Endothelial cell of umbilical vein (primary cell): ENCODE data around the gene LORICRIN. TPM values are rescaled to one million over a fixed set of nuclear protein-coding genes. Genes with fewer than 3 reads are reported as not detected.

Experiments used
- BruUV-seq: library from RNA; stranded (reverse); fragments of 400-500 nt; replicated peaks from 2 replicates; lab custom pipeline; 2021; lab: Mats Ljungman, UMichigan
- CTCF ChIA-PET: fragments of 300-600, 350-600 bp; sonication (Branson Sonifier 250); formaldehyde crosslinking; loops from one replicate; lab custom pipeline; 2021; ENCODE audit warnings: antibody characterized with exemption, inconsistent platforms; lab: Charles Lee
- POLR2A ChIA-PET: fragments of 300-600, 350-600 bp; sonication (Branson Sonifier 250); formaldehyde crosslinking; loops from one replicate; lab custom pipeline; 2021; ENCODE audit warnings: antibody characterized with exemption, inconsistent platforms; lab: Charles Lee
- DNase-seq: peaks from one replicate; pipeline ENCODE4 v3.0.0-alpha.2; 2011; ENCODE audit warnings: low read depth, low spot score
- FAIRE-seq: peaks from 2 replicates; lab custom pipeline; 2011; peaks lifted over from hg19 to GRCh38; lab: Jason Lieb, UNC
- H2AFZ ChIP-seq: 2 replicates; pipeline ENCODE4 v1.6.0; 2012; ENCODE audit warnings: low read depth, low read length, control low read depth, inconsistent platforms
- H3K27ac ChIP-seq: 2 replicates; pipeline ENCODE4 v1.5.1; 2011; ENCODE audit warnings: low read depth, mild to moderate bottlenecking, control low read depth, low read length, moderate library complexity; ENCODE audit not compliant: insufficient read depth
- H3K27me3 ChIP-seq, 2 experiments: 2 replicates each; pipeline versions ENCODE4 v1.6.0 to v1.6.1; 2011; ENCODE audit warnings: low read length in 2 of 2, mixed read lengths in 1 of 2; ENCODE audit not compliant: control insufficient read depth in 2 of 2, insufficient read depth in 2 of 2
- H3K36me3 ChIP-seq, 2 experiments: 2 replicates in 1 of 2; 3 replicates in 1 of 2; pipeline ENCODE4 v1.5.1; 2011; ENCODE audit warnings: low read length in 2 of 2, mild to moderate bottlenecking in 1 of 2, moderate library complexity in 1 of 2; ENCODE audit not compliant: control insufficient read depth in 2 of 2, insufficient read depth in 2 of 2; ENCODE audit errors: extremely low read depth in 1 of 2
- H3K4me1 ChIP-seq: 3 replicates; pipeline ENCODE4 v1.5.1; 2011; ENCODE audit warnings: mild to moderate bottlenecking, low read length; ENCODE audit not compliant: control insufficient read depth, insufficient read depth; ENCODE audit errors: extremely low read depth
- H3K4me2 ChIP-seq: 2 replicates; pipeline ENCODE4 v1.6.1; 2011; ENCODE audit warnings: low read length, control low read depth, mixed read lengths; ENCODE audit not compliant: insufficient read depth
- H3K4me3 ChIP-seq, 3 experiments: fragments of 200-600 bp in 1 of 3; sonication (generic), shearing (Covaris generic) in 1 of 3; replicated peaks in 1 of 3; 2 replicates each; pipeline ENCODE4 v1.5.1; 2011 to 2016; ENCODE audit warnings: control low read depth in 3 of 3, low read length in 3 of 3, mild to moderate bottlenecking in 2 of 3, inconsistent platforms in 1 of 3, low read depth in 1 of 3, moderate library complexity in 1 of 3; ENCODE audit not compliant: insufficient read depth in 1 of 3
- H3K79me2 ChIP-seq: 2 replicates; pipeline ENCODE4 v1.6.0; 2012; ENCODE audit warnings: low read length, inconsistent platforms; ENCODE audit not compliant: control insufficient read depth, insufficient read depth
- H3K9ac ChIP-seq: replicated peaks from 2 replicates; pipeline ENCODE3; 2011; ENCODE audit warnings: low read length, control low read depth; ENCODE audit not compliant: insufficient read depth; ENCODE audit errors: extremely low read depth
- H3K9me1 ChIP-seq: replicated peaks from 3 replicates; pipeline ENCODE4 v1.6.0; 2011; ENCODE audit warnings: mild to moderate bottlenecking, low read length; ENCODE audit not compliant: control insufficient read depth, insufficient read depth; ENCODE audit errors: extremely low read depth
- H3K9me3 ChIP-seq: replicated peaks from 2 replicates; pipeline ENCODE4 v1.5.1; 2012; ENCODE audit warnings: low read length, inconsistent platforms; ENCODE audit not compliant: control insufficient read depth, insufficient read depth
- H4K20me1 ChIP-seq: replicated peaks from 2 replicates; pipeline ENCODE3; 2011; ENCODE audit warnings: mild to moderate bottlenecking, low read length; ENCODE audit not compliant: control insufficient read depth, insufficient read depth; ENCODE audit errors: extremely low read depth
- EZH2 ChIP-seq: IDR thresholded peaks from 2 replicates; pipeline ENCODE4 v1.6.1; 2012; ENCODE audit warnings: borderline replicate concordance, low read depth, mild to moderate bottlenecking, moderate library complexity, low read length, inconsistent platforms; ENCODE audit not compliant: severe bottlenecking
- FOS ChIP-seq: IDR thresholded peaks from 2 replicates; pipeline ENCODE4 v1.6.1; 2011; ENCODE audit warnings: mild to moderate bottlenecking, low read length, moderate library complexity, borderline replicate concordance; ENCODE audit not compliant: insufficient read depth
- GATA2 ChIP-seq: IDR thresholded peaks from 2 replicates; pipeline ENCODE4 v1.7.0; 2011; ENCODE audit warnings: low read depth, mild to moderate bottlenecking, moderate library complexity, mixed read lengths, low read length; ENCODE audit not compliant: insufficient read length, insufficient read depth
- JUN ChIP-seq: IDR thresholded peaks from 2 replicates; pipeline ENCODE4 v1.6.1; 2011; ENCODE audit warnings: borderline replicate concordance, low read depth; ENCODE audit not compliant: insufficient read length, insufficient read depth
- MYC ChIP-seq: IDR thresholded peaks from one replicate; pipeline ENCODE4 v1.6.1; 2011; ENCODE audit warnings: mild to moderate bottlenecking, low read depth, low read length
- POLR2A ChIP-seq: IDR thresholded peaks from 2 replicates; pipeline ENCODE4 v1.6.1; 2012; ENCODE audit warnings: low read depth, mild to moderate bottlenecking, control low read depth, low read length
- POLR2AphosphoS5 ChIP-seq: IDR thresholded peaks from 2 replicates; pipeline ENCODE4 v1.6.1; 2012; ENCODE audit warnings: low read depth, mild to moderate bottlenecking, control low read depth, low read length, moderate library complexity; ENCODE audit not compliant: insufficient read depth
- dilution Hi-C: fragments of 300-500 bp; cut with MboI; formaldehyde crosslinking; loops from one replicate; pipeline ENCODE4 v1.15.0; 2019; ENCODE audit warnings: low sequenced_read_pairs; ENCODE audit not compliant: extremely low pct_ligation_motif_present
- intact Hi-C: fragments of 100-400 bp; cut with micrococcal nuclease; formaldehyde crosslinking; loops from one replicate; pipeline ENCODE4 v1.10.0; 2022
- polyA plus RNA-seq, 4 experiments: library from polyadenylated mRNA; depleted of rRNA in 3 of 4; stranded (reverse) in 3 of 4; unstranded in 1 of 4; fragments of >200 nt; gene quantifications; 2 replicates each; pipeline versions ENCODE4 v1.2.1 to v1.2.3, GENCODE V29; 2011 to 2012; ENCODE audit warnings: missing spikeins in 1 of 4
- total RNA-seq: library from RNA; stranded (reverse); gene quantifications from 2 replicates; pipeline ENCODE4 v1.2.3, GENCODE V29; 2021
- TF ChIP-seq, protein P1 (sequence below), 2 donors: IDR thresholded peaks; 1 replicate in 1 of 2; 2 replicates in 1 of 2; pipeline ENCODE4 v1.5.1; 2011; ENCODE audit warnings: low read length in 2 of 2, mild to moderate bottlenecking in 2 of 2, moderate library complexity in 2 of 2, control low read depth in 1 of 2, inconsistent platforms in 1 of 2, low read depth in 1 of 2; ENCODE audit not compliant: insufficient read depth in 1 of 2; ENCODE audit errors: extremely low read depth in 1 of 2
- TF ChIP-seq, protein P2 (sequence below): IDR thresholded peaks from 2 replicates; pipeline ENCODE4 v1.6.1; 2011; ENCODE audit not compliant: insufficient read depth, insufficient read length

The LORICRIN gene
- total and polyA plus RNA-seq, 2 donors (not counting 3 experiments of a cell fraction or from before 2014, with no cell fraction given) = not detected

DNA sequence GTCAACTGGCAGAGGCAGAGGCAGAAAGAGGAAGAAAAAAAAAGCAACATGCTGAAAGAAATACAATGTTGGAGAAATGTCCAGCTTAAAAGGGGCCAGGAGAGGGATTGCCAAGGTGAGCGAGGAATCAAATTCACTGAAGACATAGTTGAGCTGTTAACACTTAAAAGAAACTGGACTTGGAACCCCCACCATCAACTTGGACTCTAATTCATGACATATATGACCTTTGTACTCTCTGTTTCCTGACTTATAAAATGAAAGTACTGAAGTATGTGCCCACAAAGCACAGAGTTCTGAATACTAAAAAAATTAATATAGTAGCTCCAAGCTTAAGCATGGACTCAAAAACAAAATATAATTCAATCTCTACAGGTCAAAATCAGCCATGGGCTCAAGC is 26.0 kb upstream of the LORICRIN start:
- H3K9me1 ChIP-seq = no peaks in the 10 kb centered on the region
- TF ChIP-seq MYC = no peak
- TF ChIP-seq EZH2 = no peak
- no peak for TF ChIP-seq FOS
- no peak for TF ChIP-seq POLR2AphosphoS5
- TF ChIP-seq POLR2A = no peak
- no peak for TF ChIP-seq GATA2
- TF ChIP-seq, protein P1, sequence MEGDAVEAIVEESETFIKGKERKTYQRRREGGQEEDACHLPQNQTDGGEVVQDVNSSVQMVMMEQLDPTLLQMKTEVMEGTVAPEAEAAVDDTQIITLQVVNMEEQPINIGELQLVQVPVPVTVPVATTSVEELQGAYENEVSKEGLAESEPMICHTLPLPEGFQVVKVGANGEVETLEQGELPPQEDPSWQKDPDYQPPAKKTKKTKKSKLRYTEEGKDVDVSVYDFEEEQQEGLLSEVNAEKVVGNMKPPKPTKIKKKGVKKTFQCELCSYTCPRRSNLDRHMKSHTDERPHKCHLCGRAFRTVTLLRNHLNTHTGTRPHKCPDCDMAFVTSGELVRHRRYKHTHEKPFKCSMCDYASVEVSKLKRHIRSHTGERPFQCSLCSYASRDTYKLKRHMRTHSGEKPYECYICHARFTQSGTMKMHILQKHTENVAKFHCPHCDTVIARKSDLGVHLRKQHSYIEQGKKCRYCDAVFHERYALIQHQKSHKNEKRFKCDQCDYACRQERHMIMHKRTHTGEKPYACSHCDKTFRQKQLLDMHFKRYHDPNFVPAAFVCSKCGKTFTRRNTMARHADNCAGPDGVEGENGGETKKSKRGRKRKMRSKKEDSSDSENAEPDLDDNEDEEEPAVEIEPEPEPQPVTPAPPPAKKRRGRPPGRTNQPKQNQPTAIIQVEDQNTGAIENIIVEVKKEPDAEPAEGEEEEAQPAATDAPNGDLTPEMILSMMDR (IDR thresholded peaks at IDR 0.05; ENCODE audit: extremely low read depth in 1 of 2, insufficient read depth in 1 of 2, low read depth in 1 of 2, low read length in 2 of 2) = no peak
- TF ChIP-seq JUN = no peak
- TF ChIP-seq, protein P2, sequence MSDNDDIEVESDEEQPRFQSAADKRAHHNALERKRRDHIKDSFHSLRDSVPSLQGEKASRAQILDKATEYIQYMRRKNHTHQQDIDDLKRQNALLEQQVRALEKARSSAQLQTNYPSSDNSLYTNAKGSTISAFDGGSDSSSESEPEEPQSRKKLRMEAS = no peak
- no peaks in the 10 kb centered on the region for H4K20me1 ChIP-seq
- DNase-seq = no peak
- POLR2A ChIA-PET = no interaction called here
- H3K9me3 ChIP-seq = no peaks in the 10 kb centered on the region
- CTCF ChIA-PET = interaction anchor here (1.5 kb wide), 2 partner anchors 9 to 12 kb away, joined by 3 to 7 read pairs; no protein-coding TSS in a partner anchor
- dilution Hi-C loops = no loop called here
- H3K4me2 ChIP-seq = no peak overlapping the region
- intact Hi-C loops = no loop called here
- no peaks in the 10 kb centered on the region for H3K4me1 ChIP-seq
- no peaks in the 10 kb centered on the region for H3K27me3 ChIP-seq
- H3K27ac ChIP-seq = no peak overlapping the region
- BruUV-seq = no TSS peak
- H3K79me2 ChIP-seq = no peaks in the 10 kb centered on the region
- H3K36me3 ChIP-seq = no peaks in the 10 kb centered on the region
- H3K4me3 ChIP-seq = no peak overlapping the region
- FAIRE-seq = no peak
- H2AFZ ChIP-seq = no peak overlapping the region
- no peak overlapping the region for H3K9ac ChIP-seq
